Rectal smooth muscle tissue (tissue), 1 donor: ENCODE measurements around the gene FAR2.

Experiments used
- H3K27ac ChIP-seq: one replicate; pipeline ENCODE4 v1.7.0; 2013; ENCODE audit warnings: low read depth, low read length, inconsistent platforms
- H3K27me3 ChIP-seq: one replicate; pipeline ENCODE4 v1.7.0; 2013; ENCODE audit warnings: low read length; ENCODE audit not compliant: control insufficient read depth, insufficient read depth
- H3K36me3 ChIP-seq: one replicate; pipeline ENCODE4 v1.7.0; 2013; ENCODE audit warnings: low read length; ENCODE audit not compliant: control insufficient read depth, insufficient read depth
- H3K4me1 ChIP-seq: one replicate; pipeline ENCODE4 v1.7.0; 2013; ENCODE audit warnings: low read length; ENCODE audit not compliant: control insufficient read depth, insufficient read depth
- H3K4me3 ChIP-seq: one replicate; pipeline ENCODE4 v1.7.0; 2013; ENCODE audit warnings: low read length
- H3K9ac ChIP-seq: one replicate; pipeline ENCODE4 v1.7.0; 2013; ENCODE audit warnings: low read length

Gene FAR2

GRCh38 chr12:29230800-29231560 lies 81.9 kb downstream of the FAR2 start:
- no peaks in the 10 kb centered on the region for H3K27me3 ChIP-seq
- H3K27ac ChIP-seq, result no peak overlapping the region
- no peaks in the 10 kb centered on the region for H3K4me1 ChIP-seq
- no peaks in the 10 kb centered on the region for H3K36me3 ChIP-seq
- H3K9ac ChIP-seq, result no peak overlapping the region
- no peak overlapping the region for H3K4me3 ChIP-seq

DNA sequence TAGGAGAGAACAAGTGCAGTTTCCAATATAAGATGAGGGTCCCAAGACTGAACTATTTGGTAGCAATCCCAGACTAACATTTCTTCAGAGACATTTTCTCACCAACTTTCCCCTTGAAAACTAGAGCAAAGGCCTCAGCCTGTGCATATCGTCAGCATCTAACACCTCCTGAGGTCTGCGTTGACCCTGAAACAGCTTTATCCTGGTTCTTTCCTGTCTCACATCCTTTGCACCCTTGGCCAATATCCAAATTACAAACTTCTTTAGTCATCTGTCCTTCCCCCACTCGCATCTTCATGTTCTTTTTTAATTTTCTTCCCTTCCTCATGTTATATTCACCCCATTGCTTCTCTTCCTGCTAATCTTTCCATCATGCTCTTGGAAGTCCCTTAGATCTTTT lies 83.0 kb downstream of the FAR2 start:
- Histone ChIP-seq H3K4me1 (no peaks in the 10 kb centered on the region), H3K9ac (no peak overlapping the region), H3K36me3 (no peaks in the 10 kb centered on the region), H3K27me3 (no peaks in the 10 kb centered on the region), H3K27ac (no peak overlapping the region), H3K4me3 (no peak overlapping the region)

DNA sequence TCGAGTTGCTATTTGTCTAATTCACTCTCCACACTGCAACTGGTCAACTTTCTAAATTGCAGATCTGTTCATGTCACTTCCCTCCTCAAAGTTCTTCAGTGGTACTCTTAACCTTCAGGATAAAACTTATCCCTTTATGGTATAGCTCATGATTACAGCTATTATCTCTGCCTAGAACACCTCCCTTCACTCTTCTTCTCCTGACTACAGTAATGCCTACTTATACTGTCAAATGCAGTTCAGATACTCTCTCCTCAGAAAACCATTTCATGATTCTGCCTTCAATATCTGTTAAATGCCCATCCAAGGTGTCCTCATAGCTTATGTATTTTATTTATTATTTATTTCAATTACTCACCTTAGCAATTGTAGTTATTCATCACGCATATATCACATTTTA lies 85.5 kb downstream of the FAR2 start:
- Histone ChIP-seq H3K4me1 (no peaks in the 10 kb centered on the region), H3K9ac (no peak overlapping the region), H3K4me3 (no peak overlapping the region), H3K27me3 (no peaks in the 10 kb centered on the region), H3K36me3 (no peaks in the 10 kb centered on the region), H3K27ac (no peak overlapping the region)

GRCh38 chr12:29234965-29235626 lies 86.0 kb downstream of the FAR2 start:
- Histone ChIP-seq H3K4me3 (no peak overlapping the region), H3K27me3 (no peaks in the 10 kb centered on the region), H3K9ac (no peak overlapping the region), H3K4me1 (no peaks in the 10 kb centered on the region), H3K36me3 (no peaks in the 10 kb centered on the region), H3K27ac (no peak overlapping the region)

DNA sequence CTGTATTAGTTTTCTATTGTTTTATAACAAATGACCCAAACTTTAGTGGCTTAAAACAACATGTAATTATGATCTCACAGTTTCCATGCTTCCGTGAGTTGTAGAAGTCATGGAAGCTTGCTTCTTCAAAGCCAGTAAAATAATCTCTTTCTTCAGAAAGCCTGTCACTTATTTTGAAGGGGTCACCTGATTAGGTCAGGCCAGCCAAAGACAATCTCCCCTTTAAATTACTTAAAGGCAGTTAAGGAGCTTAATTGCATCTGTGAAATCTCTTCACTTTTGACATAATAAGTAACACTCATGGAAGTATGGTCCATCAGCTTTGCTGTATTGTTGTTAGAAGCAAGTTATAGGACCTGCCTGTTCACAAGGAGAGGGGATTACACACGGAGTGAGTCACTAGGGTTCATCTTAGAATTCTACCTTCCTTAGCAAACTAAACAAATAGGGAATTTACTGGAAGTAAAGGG lies 89.8 kb downstream of the FAR2 start:
- Histone ChIP-seq H3K4me3 (no peak overlapping the region), H3K4me1 (peaks cover 12% of the 10 kb centered on the region), H3K27ac (no peak overlapping the region), H3K9ac (no peak overlapping the region), H3K27me3 (no peaks in the 10 kb centered on the region), H3K36me3 (no peaks in the 10 kb centered on the region)

DNA sequence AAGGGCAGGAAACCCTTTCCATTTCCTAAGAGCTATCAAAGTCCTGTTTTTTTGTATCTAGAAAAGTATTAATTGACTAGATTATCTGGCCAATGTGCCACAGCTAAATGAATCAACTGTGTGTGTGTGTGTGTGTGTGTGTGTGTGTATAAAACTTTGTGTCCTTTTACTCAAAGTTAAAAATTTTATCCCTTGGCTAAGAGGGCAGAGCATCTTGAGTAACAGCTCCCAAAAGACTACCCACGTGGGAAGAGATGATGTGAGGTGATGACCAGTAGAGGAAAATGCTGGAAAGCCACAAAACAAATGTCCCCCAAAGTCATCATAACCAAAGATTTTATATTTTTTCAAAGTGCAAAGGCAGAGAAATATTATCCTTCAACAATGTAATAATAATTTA lies 90.3 kb downstream of the FAR2 start:
- peaks cover 12% of the 10 kb centered on the region for H3K4me1 ChIP-seq
- no peaks in the 10 kb centered on the region for H3K36me3 ChIP-seq
- H3K27ac ChIP-seq, result no peak overlapping the region
- H3K27me3 ChIP-seq, result no peaks in the 10 kb centered on the region
- no peak overlapping the region for H3K4me3 ChIP-seq
- no peak overlapping the region for H3K9ac ChIP-seq

GRCh38 chr12:29240441-29240840 lies 91.4 kb downstream of the FAR2 start:
- Histone ChIP-seq H3K4me3 (no peak overlapping the region), H3K27me3 (no peaks in the 10 kb centered on the region), H3K27ac (no peak overlapping the region), H3K9ac (no peak overlapping the region), H3K36me3 (no peaks in the 10 kb centered on the region), H3K4me1 (peaks cover 12% of the 10 kb centered on the region)

DNA sequence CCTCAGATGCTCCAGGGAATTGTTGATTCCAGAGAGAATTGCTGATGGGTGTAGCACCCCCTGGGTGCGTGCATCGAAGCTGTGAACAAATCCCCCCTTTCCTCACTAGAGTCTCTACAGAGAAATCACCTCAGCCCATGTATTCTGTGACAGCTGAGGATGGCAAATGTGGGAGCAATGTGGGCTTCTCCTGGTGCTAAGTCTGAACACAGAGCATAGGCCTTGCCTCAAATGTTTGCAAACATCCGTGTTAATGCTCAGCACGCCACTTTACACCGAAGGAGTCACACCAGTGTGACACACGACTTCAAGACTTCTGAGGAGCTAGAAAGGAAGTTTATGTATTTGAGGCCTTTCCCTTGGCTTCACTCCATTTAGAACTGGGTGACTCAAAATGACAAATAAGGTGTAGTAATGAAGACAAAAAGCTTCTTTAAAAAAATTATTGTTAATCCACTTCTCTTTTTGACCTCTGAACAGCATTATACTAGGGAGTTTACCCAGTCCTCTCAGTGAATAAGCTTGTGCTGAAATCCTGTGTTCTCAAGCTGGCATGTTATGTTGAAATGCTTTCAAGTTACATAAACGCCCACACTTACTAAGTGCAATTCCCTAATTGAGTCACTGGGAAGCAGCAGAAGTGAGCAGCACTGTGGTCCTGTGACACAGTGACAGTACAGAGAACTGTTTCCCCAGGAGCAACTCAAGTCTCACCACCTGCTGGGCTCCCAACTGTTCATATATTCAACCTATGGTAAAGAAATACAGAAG lies 92.9 kb downstream of the FAR2 start:
- H3K4me3 ChIP-seq, result peak overlapping the region; percentile 39
- peaks cover 12% of the 10 kb centered on the region for H3K4me1 ChIP-seq
- no peaks in the 10 kb centered on the region for H3K27me3 ChIP-seq
- H3K36me3 ChIP-seq, result no peaks in the 10 kb centered on the region
- peak overlapping the region; percentile 32 for H3K9ac ChIP-seq
- H3K27ac ChIP-seq, result peak overlapping the region; percentile 76

DNA sequence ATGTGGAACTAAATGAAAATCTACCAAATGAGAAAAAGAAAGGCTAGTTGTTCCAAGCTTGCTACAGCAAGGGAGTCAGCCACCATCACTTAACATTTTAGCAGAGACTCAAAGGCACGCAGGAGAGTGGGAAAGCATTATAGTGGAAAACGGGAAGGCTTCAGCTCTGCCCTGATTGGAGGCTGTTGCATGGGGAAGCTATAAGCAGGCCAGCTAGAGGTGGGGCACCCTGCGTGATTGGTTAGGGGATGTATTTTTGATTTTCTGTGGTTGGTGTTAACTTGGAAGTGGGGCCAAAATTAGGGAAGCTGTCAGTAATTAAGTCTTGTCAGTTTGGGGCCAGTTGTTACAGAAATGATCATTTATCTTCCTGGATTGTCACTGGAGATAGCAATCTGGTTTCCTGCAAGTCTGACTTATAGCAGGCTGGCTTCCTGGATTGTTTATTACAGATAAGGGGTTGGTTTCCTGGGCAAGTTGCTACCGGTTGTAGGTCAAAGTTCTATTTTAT lies 93.9 kb downstream of the FAR2 start:
- H3K9ac ChIP-seq, result no peak overlapping the region
- no peak overlapping the region for H3K27ac ChIP-seq
- H3K4me1 ChIP-seq, result peaks cover 12% of the 10 kb centered on the region
- H3K36me3 ChIP-seq, result no peaks in the 10 kb centered on the region
- H3K4me3 ChIP-seq, result no peak overlapping the region
- H3K27me3 ChIP-seq, result no peaks in the 10 kb centered on the region

DNA sequence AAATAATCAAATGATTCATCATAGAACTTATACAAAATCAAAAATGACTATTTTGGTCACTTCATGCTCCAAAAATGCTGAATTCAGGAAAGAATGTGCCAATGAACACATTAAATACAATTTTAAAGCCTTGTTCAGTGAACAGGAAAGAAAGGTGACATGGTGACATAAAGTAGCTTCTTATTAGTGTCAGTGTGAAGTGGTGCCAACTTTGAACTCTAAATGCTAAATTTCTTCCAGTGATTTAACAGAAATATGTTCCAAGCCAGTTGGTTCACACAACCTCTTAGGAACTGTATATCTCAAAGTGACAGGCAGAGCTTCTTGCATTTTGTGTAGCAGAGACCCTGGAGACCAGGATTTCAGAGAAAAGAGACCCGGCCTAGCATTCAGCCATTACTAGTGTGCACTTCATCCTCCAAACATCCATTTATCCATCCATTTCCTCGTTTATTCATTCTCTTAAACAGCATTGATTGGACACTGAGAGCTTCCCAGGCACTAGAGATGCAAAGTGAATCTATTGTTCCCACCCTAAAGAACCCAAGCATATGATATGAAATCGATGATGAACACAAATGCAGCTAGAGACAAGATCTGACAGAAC lies 95.2 kb downstream of the FAR2 start:
- Histone ChIP-seq H3K4me1 (peaks cover 12% of the 10 kb centered on the region), H3K27me3 (no peaks in the 10 kb centered on the region), H3K4me3 (no peak overlapping the region), H3K9ac (no peak overlapping the region), H3K36me3 (no peaks in the 10 kb centered on the region), H3K27ac (no peak overlapping the region)

- Histone ChIP-seq H3K4me1 (peaks cover 12% of the 10 kb centered on the region), H3K27ac (no peak overlapping the region)
Measured at GRCh38 chr12:29245246-29245645, 96.2 kb downstream of the FAR2 start.

GRCh38 chr12:29249930-29250329 lies 100.9 kb downstream of the FAR2 start:
- Histone ChIP-seq H3K9ac (no peak overlapping the region), H3K36me3 (no peaks in the 10 kb centered on the region), H3K4me3 (no peak overlapping the region), H3K27ac (no peak overlapping the region), H3K27me3 (no peaks in the 10 kb centered on the region), H3K4me1 (no peaks in the 10 kb centered on the region)

More at GRCh38 chr12:29245246-29245645, 96.2 kb downstream of the FAR2 start:
- no peak overlapping the region for H3K9ac ChIP-seq
- no peaks in the 10 kb centered on the region for H3K36me3 ChIP-seq
- H3K27me3 ChIP-seq, result no peaks in the 10 kb centered on the region
- no peak overlapping the region for H3K4me3 ChIP-seq
